Astrocyte of the cerebellum (primary cell): Measurements from ENCODE around the gene CYP1A2.
"Not testable (repeated sequence)": the region's sequence is repeated elsewhere in the genome, so short reads cannot be mapped to it uniquely, and the experiment has no call there.

Source experiments
- DNase-seq: peaks from one replicate; pipeline ENCODE4 v3.0.0-alpha.2; 2011; ENCODE audit warnings: low read depth
- H3K4me3 ChIP-seq: 2 replicates; pipeline ENCODE4 v1.5.1; 2011; ENCODE audit warnings: mild to moderate bottlenecking, low read depth, low read length, moderate library complexity
- in situ Hi-C: cut with HindIII; loops from 2 replicates; pipeline ENCODE4 v1.10.0; 2017; ENCODE audit warnings: low sequenced_read_pairs
- TF ChIP-seq, protein P1 (sequence below): IDR thresholded peaks from 2 replicates; pipeline ENCODE4 v1.5.1; 2012; ENCODE audit warnings: low read length, low read depth, moderate library complexity, mild to moderate bottlenecking; ENCODE audit errors: missing control alignments

The CYP1A2 gene

DNA sequence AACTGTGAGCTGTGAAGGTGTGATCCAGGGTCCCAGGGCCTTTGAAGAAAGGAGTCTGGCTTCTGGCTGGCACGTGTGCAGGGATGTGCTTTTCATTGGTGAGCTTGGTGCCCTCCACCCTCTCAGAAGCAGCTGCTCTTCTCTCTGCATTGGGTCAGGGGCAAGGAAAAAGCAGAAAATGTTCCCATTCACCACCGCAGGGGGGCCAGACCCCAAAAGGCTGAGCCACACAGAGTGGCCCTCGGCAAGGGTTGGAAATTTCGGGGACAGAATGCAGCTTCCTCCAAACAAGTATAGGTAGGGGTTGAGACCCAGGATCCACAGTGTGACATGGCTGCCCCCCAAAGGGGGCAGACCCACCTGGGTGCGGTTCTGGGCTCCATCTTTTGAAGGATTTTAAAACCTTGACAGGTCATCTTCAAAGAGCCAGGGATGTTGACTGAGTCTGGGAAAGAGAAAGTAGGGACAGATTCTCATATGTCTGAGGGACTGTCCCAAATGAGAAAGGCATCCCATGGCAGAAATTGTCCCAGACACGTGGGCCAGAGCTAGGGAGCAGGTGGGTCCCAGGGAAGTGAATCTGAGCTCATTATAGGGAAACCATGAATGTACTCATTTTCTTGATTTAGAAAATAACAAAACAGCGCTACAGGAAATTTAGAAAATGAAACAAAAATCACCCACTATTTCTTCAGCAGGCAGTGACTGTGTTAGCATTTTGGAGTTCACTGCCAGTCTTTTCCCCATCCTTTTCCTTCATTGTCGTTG lies 36.0 kb downstream of the CYP1A2 start:
- DNase-seq = no peak
- in situ Hi-C loops = no loop called here

DNA sequence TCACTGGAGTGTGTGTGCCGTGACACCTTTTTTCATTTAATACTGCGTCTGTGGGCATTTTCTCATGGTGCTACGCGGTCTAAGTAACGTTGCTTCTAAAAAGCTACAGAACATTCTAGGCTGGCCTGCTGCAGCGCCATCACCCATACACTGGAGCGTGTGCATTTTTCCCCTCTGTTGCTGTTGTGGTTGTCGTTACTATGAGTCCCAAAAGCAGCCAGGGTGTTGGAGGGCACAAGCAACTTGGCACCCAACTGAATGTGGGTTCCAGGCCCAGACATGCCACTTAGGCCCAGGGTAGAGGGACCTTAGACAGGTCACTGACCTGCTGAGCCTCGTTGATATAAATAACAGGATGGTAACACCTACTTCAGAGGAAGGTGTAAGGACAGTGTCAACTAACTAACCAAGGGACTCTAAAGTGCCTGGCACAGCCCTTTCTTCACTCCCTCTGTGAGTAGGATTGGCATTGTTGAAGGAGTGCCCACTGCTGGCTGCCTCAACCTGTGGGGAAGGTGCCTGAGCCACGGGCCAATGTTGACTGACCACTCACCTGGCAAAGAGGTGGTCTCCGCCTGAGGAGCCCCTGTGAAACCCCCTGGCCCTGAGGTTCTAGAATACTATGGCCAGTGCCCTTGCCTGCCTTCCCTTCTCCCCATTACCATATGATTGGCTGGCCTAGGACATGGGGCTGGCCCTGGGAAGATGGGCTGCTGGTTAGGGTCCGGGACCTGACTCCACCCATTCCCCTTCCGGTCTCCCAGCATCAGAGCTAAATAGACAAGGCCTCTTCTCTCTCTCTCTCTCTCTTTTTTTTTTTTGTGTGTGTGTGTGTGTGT lies 36.8 kb downstream of the CYP1A2 start:
- no peak overlapping the region for H3K4me3 ChIP-seq
- TF ChIP-seq, protein P1, sequence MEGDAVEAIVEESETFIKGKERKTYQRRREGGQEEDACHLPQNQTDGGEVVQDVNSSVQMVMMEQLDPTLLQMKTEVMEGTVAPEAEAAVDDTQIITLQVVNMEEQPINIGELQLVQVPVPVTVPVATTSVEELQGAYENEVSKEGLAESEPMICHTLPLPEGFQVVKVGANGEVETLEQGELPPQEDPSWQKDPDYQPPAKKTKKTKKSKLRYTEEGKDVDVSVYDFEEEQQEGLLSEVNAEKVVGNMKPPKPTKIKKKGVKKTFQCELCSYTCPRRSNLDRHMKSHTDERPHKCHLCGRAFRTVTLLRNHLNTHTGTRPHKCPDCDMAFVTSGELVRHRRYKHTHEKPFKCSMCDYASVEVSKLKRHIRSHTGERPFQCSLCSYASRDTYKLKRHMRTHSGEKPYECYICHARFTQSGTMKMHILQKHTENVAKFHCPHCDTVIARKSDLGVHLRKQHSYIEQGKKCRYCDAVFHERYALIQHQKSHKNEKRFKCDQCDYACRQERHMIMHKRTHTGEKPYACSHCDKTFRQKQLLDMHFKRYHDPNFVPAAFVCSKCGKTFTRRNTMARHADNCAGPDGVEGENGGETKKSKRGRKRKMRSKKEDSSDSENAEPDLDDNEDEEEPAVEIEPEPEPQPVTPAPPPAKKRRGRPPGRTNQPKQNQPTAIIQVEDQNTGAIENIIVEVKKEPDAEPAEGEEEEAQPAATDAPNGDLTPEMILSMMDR = no peak
- in situ Hi-C loops = no loop called here
- no peak for DNase-seq

More for the DNA sequence above, 36.0 kb downstream of the CYP1A2 start:
- H3K4me3 ChIP-seq = no peak overlapping the region
- TF ChIP-seq, protein P1 = no peak

DNA sequence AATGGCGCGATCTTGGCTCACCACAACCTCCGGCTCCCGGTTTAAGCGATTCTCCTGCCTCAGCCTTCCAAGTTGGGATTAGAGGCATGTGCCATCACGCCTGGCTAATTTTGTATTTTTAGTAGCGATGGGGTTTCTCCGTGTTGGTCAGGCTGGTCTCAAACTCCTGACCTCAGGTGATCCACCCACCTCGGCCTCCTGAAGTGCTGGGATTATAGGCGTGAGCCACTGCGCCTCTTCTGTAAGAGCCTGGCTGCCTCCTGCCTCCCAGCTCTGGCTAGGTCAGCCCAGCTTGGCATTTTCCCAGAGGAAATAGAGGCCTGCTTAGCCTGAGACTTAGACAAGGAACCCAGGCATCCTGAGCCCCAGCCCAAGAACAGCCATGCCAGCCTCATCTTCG lies 37.4 kb downstream of the CYP1A2 start:
- DNase-seq, in situ Hi-C loops, H3K4me3 ChIP-seq: not testable (repeated sequence)

DNA sequence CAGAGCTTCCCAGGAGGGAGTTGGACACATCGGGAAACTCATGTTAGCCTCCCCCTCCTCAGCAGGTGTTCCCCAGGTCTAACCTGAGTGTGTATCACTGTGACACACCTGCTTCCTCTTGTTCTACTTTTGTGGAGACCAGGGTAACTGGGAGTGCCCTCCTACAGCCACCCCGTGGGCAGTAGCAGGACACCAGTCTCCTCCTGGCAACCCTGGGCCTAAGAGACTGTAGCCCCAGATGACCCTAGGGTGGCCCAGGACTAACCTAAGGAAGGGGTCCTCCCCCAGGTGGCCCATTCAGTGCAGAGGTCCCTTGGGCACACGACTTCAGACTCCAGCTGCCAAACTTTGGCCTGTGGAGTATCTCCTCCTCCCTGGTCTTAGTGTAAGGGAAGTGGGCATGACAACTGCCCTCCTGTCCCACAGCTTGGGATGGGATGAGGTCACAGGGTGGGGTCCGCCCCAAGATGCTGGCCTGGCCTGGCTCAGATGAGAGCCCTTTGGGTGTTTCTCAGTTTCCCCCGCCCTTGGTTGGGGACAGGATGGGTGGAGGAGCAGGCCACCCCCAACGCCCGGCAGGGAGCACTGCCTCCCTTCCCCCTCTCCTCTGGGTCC lies 38.0 kb downstream of the CYP1A2 start:
- DNase-seq = no peak
- no peak overlapping the region for H3K4me3 ChIP-seq
- TF ChIP-seq, protein P1 = no peak
- in situ Hi-C loops = no loop called here

DNA sequence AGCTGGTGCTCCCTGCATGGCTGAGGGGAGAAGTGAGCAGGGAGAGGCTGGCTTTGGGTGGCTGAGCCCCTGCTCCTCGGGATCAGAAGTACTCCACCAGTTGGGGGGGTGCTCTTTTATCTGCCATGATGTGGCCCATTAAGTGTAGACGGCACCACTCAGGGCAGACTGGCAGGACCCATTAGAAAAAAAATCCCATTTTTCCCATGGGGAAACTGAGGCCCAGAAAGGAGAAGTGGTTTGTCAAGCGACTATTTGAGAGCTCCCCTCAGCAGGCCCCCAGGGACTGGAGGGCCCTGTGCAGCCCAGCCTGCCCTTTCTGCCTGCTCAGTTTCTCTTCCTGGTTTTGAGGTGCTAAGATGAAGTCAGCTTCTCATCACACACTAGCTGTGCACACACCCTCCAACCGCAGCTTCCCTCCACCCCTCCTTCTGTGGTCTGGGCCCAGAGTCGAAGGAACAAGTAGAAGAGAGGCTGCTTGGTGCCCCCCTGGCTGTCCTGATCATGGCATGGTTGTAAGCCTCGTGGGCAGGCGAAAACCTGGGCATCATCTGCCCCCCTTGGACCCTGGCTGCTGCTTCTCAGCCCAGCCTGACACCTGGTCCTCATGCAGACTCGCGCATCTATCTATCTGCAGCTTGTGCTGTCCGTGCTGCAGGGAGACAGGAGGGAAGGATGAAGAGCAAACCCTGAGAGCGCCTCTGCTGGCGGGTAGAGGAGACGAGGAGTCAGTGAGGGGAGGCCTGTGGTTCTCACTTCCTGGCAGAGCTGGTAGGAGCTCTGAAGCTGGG lies 38.8 kb downstream of the CYP1A2 start:
- DNase-seq = peak; percentile 41
- H3K4me3 ChIP-seq = no peak overlapping the region
- in situ Hi-C loops = no loop called here
- TF ChIP-seq, protein P1 = peak; percentile 78

DNA sequence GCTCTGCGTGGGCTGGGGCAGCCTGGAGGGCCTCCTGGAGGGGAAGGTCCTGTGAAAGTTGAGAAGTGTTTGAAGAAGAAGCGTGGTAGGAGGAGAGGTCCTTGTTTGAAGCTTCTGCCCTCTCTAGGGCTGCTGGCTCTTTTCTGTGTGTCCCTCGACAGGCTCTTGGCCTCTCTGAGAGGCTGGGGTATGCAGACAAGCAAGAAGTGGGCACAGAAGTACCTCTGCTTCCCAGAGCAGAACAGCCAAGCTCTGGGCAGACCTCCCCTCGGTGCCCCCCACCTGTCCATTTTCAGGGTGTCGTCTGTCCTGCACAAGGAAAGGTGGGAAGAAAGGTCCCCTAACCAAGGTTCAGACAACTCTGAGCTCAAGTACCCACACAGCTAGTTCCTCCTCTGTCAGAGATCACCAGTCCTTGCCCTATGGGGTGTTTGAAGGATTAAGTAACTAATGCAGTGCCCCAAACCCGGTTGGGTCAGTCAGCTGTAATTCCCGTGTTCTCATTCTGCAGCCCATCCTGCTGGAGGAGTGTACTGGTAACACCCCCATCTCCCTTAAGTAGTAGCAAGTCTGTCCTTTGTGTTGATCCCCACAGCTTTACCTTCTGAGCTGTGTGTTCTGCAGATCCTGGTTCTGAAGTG lies 39.5 kb downstream of the CYP1A2 start:
- in situ Hi-C loops = no loop called here
- TF ChIP-seq, protein P1 = no peak

More for the DNA sequence above, 39.5 kb downstream of the CYP1A2 start:
- no peak overlapping the region for H3K4me3 ChIP-seq
- DNase-seq = no peak
